ENCODE data around the gene UIMC1. TPM values are rescaled to one million over a fixed set of nuclear protein-coding genes. Genes with fewer than 3 reads are reported as not detected.

Gene UIMC1
- total and polyA plus RNA-seq, 2 donors (not counting 1 experiment from before 2014, with no cell fraction given) = 49.2 to 98.1 TPM

DNA sequence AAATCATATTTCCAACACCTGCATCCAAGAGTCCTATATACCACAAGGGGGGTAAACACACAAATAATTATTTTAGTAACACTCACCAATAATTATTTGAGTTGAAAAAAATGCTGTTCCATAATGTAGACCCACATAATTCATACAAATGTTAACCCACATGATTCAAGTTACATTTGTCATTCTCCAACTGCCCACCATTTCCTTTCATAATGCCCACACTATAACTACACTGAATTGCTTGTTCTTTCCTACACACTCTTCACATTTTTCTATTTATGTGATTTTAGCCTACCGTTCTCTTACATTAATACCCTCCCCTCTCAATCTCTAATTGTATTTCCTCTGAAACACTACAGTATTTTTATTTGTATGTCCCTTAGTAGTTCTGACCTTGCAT is 71.6 kb downstream of the UIMC1 start:
- no peak for TF ChIP-seq EZH2 (IDR thresholded peaks at IDR 0.05; ENCODE audit: borderline replicate concordance, insufficient read depth, low read depth, low read length, poor library complexity, severe bottlenecking)
- TF ChIP-seq, protein P1, sequence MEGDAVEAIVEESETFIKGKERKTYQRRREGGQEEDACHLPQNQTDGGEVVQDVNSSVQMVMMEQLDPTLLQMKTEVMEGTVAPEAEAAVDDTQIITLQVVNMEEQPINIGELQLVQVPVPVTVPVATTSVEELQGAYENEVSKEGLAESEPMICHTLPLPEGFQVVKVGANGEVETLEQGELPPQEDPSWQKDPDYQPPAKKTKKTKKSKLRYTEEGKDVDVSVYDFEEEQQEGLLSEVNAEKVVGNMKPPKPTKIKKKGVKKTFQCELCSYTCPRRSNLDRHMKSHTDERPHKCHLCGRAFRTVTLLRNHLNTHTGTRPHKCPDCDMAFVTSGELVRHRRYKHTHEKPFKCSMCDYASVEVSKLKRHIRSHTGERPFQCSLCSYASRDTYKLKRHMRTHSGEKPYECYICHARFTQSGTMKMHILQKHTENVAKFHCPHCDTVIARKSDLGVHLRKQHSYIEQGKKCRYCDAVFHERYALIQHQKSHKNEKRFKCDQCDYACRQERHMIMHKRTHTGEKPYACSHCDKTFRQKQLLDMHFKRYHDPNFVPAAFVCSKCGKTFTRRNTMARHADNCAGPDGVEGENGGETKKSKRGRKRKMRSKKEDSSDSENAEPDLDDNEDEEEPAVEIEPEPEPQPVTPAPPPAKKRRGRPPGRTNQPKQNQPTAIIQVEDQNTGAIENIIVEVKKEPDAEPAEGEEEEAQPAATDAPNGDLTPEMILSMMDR (IDR thresholded peaks at IDR 0.05) = no peak
- no peak for ATAC-seq (ENCODE audit: low read depth)

DNA sequence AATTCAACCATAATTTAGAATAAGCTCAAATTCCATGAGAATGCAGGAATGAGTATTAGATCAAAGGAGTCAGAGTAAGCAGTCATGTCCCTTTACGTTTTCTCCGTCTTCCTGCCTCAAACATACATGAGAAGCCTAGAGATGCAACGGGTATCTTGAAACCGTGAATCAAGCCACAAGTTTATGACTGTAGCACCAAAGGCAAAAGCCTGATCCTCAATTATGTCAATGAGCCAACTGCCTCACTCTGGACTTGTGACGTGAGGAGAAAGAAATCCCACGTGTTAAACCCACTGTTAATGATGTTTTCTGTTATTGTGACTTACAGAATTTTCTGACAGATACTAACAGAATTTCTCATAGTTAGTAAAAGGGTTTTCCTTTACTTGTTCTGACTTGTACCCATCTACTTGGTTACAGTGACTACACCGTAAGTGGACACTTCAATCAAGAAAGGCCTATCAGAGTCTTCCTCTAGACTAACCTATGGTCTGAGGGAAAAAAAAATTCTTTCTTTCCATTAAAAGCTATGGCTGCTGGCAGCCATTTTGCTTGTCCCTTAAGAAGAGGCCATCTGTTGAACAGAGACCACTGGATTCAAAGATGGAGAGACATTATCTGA is 72.2 kb downstream of the UIMC1 start:
- Histone ChIP-seq H3K9ac (ENCODE audit: low read length) (no peak overlapping the region), H3K36me3 (replicated peaks in 1 of 2; ENCODE audit: control extremely low read depth in 1 of 2, control insufficient read depth in 1 of 2, extremely low read depth in 1 of 2, insufficient read depth in 2 of 2, low read length in 1 of 2) (peaks cover 17 to 50% of the 10 kb centered on the region in 2 experiments), H4K20me1 (ENCODE audit: control insufficient read depth, insufficient read depth, low read length, poor library complexity, severe bottlenecking) (peaks cover 11% of the 10 kb centered on the region), H3K4me1 (ENCODE audit: control insufficient read depth in 2 of 2, insufficient read depth in 2 of 2, low read length in 2 of 2) (no peaks in the 10 kb centered on the region), H3K9me3 (ENCODE audit: control extremely low read depth in 1 of 3, control insufficient read depth in 2 of 3, insufficient read depth in 1 of 3, low read length in 2 of 3) (no peaks in the 10 kb centered on the region), H3K27me3 (replicated peaks in 1 of 4; ENCODE audit: control extremely low read depth in 1 of 4, control insufficient read depth in 3 of 4, insufficient read depth in 4 of 4, low read length in 3 of 4) (no peaks in the 10 kb centered on the region), H3K27ac (ENCODE audit: low read length in 2 of 2) (no peak overlapping the region), H3K4me2 (replicated peaks; ENCODE audit: low read depth, low read length, poor library complexity, severe bottlenecking) (no peak overlapping the region), H2AFZ (ENCODE audit: insufficient read depth, low read depth, low read length, poor library complexity, severe bottlenecking) (no peak overlapping the region), H3K79me2 (ENCODE audit: control insufficient read depth, insufficient read depth, low read length) (peaks cover 5% of the 10 kb centered on the region), H3K4me3 (ENCODE audit: control extremely low read depth in 1 of 5, extremely low read depth in 1 of 5, insufficient read depth in 1 of 5, low read depth in 2 of 5, low read length in 4 of 5) (no peak overlapping the region)
- Mint-ChIP-seq H3K4me1 (peaks cover 9% of the 10 kb centered on the region), H3K27me3 (no peaks in the 10 kb centered on the region), H3K9me3 (ENCODE audit: insufficient read depth) (no peaks in the 10 kb centered on the region), H3K27ac (no peak overlapping the region), H3K4me3 (no peak overlapping the region)
- intact Hi-C loops (cut with micrococcal nuclease) = no loop called here
- ChIA-PET POLR2A (no interaction called here), CTCF (no interaction called here)
- DNase-seq (no peak), ATAC-seq (ENCODE audit: low read depth) (no peak)
- no peak for TF ChIP-seq EZH2 (IDR thresholded peaks at IDR 0.05; ENCODE audit: borderline replicate concordance, insufficient read depth, low read depth, low read length, poor library complexity, severe bottlenecking)
- TF ChIP-seq, protein P1 (IDR thresholded peaks at IDR 0.05) = no peak
- 96% methylated on average over 4 of the region's 7 CpGs for WGBS (ENCODE audit: insufficient coverage)

More for the DNA sequence above, 71.6 kb downstream of the UIMC1 start:
- H3K79me2 ChIP-seq (ENCODE audit: control insufficient read depth, insufficient read depth, low read length) = peaks cover 5% of the 10 kb centered on the region
- no peaks in the 10 kb centered on the region for H3K9me3 ChIP-seq (ENCODE audit: control extremely low read depth in 1 of 3, control insufficient read depth in 2 of 3, insufficient read depth in 1 of 3, low read length in 2 of 3)
- DNase-seq = no peak
- intact Hi-C loops (cut with micrococcal nuclease) = no loop called here
- H3K27ac ChIP-seq (ENCODE audit: low read length in 2 of 2) = no peak overlapping the region
- CTCF ChIA-PET = no interaction called here
- Mint-ChIP-seq H3K27me3 (no peaks in the 10 kb centered on the region), H3K27ac (no peak overlapping the region), H3K4me1 (peaks cover 9% of the 10 kb centered on the region), H3K9me3 (ENCODE audit: insufficient read depth) (no peaks in the 10 kb centered on the region), H3K4me3 (no peak overlapping the region)
- H4K20me1 ChIP-seq (ENCODE audit: control insufficient read depth, insufficient read depth, low read length, poor library complexity, severe bottlenecking) = peaks cover 10% of the 10 kb centered on the region
- no peak overlapping the region for H3K9ac ChIP-seq (ENCODE audit: low read length)
- POLR2A ChIA-PET = no interaction called here
- no peak overlapping the region for H3K4me3 ChIP-seq (ENCODE audit: control extremely low read depth in 1 of 5, extremely low read depth in 1 of 5, insufficient read depth in 1 of 5, low read depth in 2 of 5, low read length in 4 of 5)
- H2AFZ ChIP-seq (ENCODE audit: insufficient read depth, low read depth, low read length, poor library complexity, severe bottlenecking) = no peak overlapping the region
- no CpG with 5 or more reads among the region's 1 CpG for WGBS (ENCODE audit: insufficient coverage)
- H3K27me3 ChIP-seq (replicated peaks in 1 of 4; ENCODE audit: control extremely low read depth in 1 of 4, control insufficient read depth in 3 of 4, insufficient read depth in 4 of 4, low read length in 3 of 4) = no peaks in the 10 kb centered on the region
- no peaks in the 10 kb centered on the region for H3K4me1 ChIP-seq (ENCODE audit: control insufficient read depth in 2 of 2, insufficient read depth in 2 of 2, low read length in 2 of 2)
- no peak overlapping the region for H3K4me2 ChIP-seq (replicated peaks; ENCODE audit: low read depth, low read length, poor library complexity, severe bottlenecking)
- H3K36me3 ChIP-seq (replicated peaks in 1 of 2; ENCODE audit: control extremely low read depth in 1 of 2, control insufficient read depth in 1 of 2, extremely low read depth in 1 of 2, insufficient read depth in 2 of 2, low read length in 1 of 2) = peaks cover 19 to 56% of the 10 kb centered on the region in 2 experiments

Measured in B cell (primary cell).